HL-60/S4 treated with retinoic acid at 250 ng/mL for 4 days and 3 days (cell line): ENCODE measurements around the gene TCN2.
"Not testable (repeated sequence)": the region's sequence is repeated elsewhere in the genome, so short reads cannot be mapped to it uniquely, and the experiment has no call there.

Experiments
- in situ Hi-C: fragments of 300-500 bp; cut with MboI; formaldehyde crosslinking; loops from 2 replicates; pipeline ENCODE4 v1.7.0; 2022; ENCODE audit warnings: low sequenced_read_pairs

Gene TCN2

GRCh38 chr22:30609260-30610185 is 2.5 kb downstream of the TCN2 start:
- in situ Hi-C loops: loop anchor here (10.0 kb wide), 1 partner anchor 45 kb away; no protein-coding TSS in a partner anchor

GRCh38 chr22:30610299-30610698 is 3.3 kb downstream of the TCN2 start:
- in situ Hi-C loops: no loop called here

GRCh38 chr22:30611197-30611596 is 4.2 kb downstream of the TCN2 start:
- in situ Hi-C loops: no loop called here

- in situ Hi-C loops: no loop called here
Measured at GRCh38 chr22:30612789-30613188, 5.8 kb downstream of the TCN2 start.

GRCh38 chr22:30614268-30614667 is 7.3 kb downstream of the TCN2 start:
- in situ Hi-C loops: no loop called here

GRCh38 chr22:30614879-30615278 is 7.9 kb downstream of the TCN2 start:
- in situ Hi-C loops: no loop called here

GRCh38 chr22:30615543-30615954 is 8.6 kb downstream of the TCN2 start:
- in situ Hi-C loops: no loop called here

- in situ Hi-C loops: no loop called here
Measured at GRCh38 chr22:30617819-30618218, 10.8 kb downstream of the TCN2 start.

GRCh38 chr22:30619909-30620308 is 12.9 kb downstream of the TCN2 start:
- in situ Hi-C loops: not testable (repeated sequence)

- in situ Hi-C loops: no loop called here
Measured at GRCh38 chr22:30626413-30626812, 19.4 kb downstream of the TCN2 start.

- in situ Hi-C loops: no loop called here
Measured at GRCh38 chr22:30627471-30627870, 20.5 kb downstream of the TCN2 start.

- in situ Hi-C loops: no loop called here
Measured at GRCh38 chr22:30628491-30628890, 21.5 kb downstream of the TCN2 start.

GRCh38 chr22:30631469-30631868 is 24.5 kb downstream of the TCN2 start:
- in situ Hi-C loops: not testable (repeated sequence)

- in situ Hi-C loops: no loop called here
Measured at GRCh38 chr22:30634471-30635233, 27.7 kb downstream of the TCN2 start.

GRCh38 chr22:30635273-30636225 is 28.6 kb downstream of the TCN2 start, which contains the start of gene SLC35E4:
TSS of gene SLC35E4 (plus strand) at chr22:30635781. CDS start at chr22:30636451, 670 bp downstream.
- in situ Hi-C loops: no loop called here

GRCh38 chr22:30636226-30637077 is 29.5 kb downstream of the TCN2 start:
- in situ Hi-C loops: no loop called here

- in situ Hi-C loops: no loop called here
Measured at GRCh38 chr22:30637701-30638114, 30.7 kb downstream of the TCN2 start.

GRCh38 chr22:30640361-30640760 is 33.4 kb downstream of the TCN2 start:
- in situ Hi-C loops: no loop called here

- in situ Hi-C loops: no loop called here
Measured at GRCh38 chr22:30640839-30641430, 34.0 kb downstream of the TCN2 start.
